ENCODE results near the gene SLC7A1.

SLC7A1 gene

GRCh38 chr13:29502391-29503008 lies 93.0 kb downstream of the SLC7A1 start:
- Histone ChIP-seq H4K91ac (ENCODE audit: low read depth, low read length) (no peak overlapping the region), H3K14ac (ENCODE audit: low read length) (no peak overlapping the region), H2BK12ac (ENCODE audit: low read length) (no peak overlapping the region), H3K9me3 (ENCODE audit: insufficient read depth, low read depth, low read length) (no peaks in the 10 kb centered on the region), H3K9ac (ENCODE audit: low read length) (no peak overlapping the region), H3K79me2 (ENCODE audit: control insufficient read depth, insufficient read depth, low read length, poor library complexity) (no peaks in the 10 kb centered on the region), H3K18ac (ENCODE audit: low read length) (no peak overlapping the region), H3K4ac (ENCODE audit: low read depth, low read length) (no peak overlapping the region), H2AK5ac (ENCODE audit: low read length) (no peak overlapping the region), H3K27me3 (ENCODE audit: insufficient read depth, low read length) (no peaks in the 10 kb centered on the region), H3K27ac (ENCODE audit: low read depth, low read length) (no peak overlapping the region), H4K8ac (ENCODE audit: low read depth, low read length) (no peak overlapping the region), H3K23ac (ENCODE audit: low read length) (no peak overlapping the region), H3K36me3 (ENCODE audit: control insufficient read depth in 1 of 2, insufficient read depth in 2 of 2, low read length in 2 of 2) (peaks cover 3% of the 10 kb centered on the region in 2 experiments), H2AFZ (ENCODE audit: insufficient read depth, low read length, poor library complexity) (no peak overlapping the region), H3K79me1 (ENCODE audit: low read length) (no peaks in the 10 kb centered on the region), H3K4me2 (ENCODE audit: low read length) (no peak overlapping the region), H4K12ac (ENCODE audit: low read depth, low read length) (no peak overlapping the region), H3K4me1 (ENCODE audit: control insufficient read depth in 1 of 2, insufficient read depth in 2 of 2, low read length in 2 of 2) (no peaks in the 10 kb centered on the region), H3K4me3 (ENCODE audit: low read depth, low read length) (no peak overlapping the region), H2BK120ac (ENCODE audit: insufficient read depth, low read length, poor library complexity) (no peak overlapping the region), H2BK5ac (ENCODE audit: low read depth, low read length, poor library complexity) (no peak overlapping the region)
- no CpG with 5 or more reads among the region's 13 CpGs for WGBS (ENCODE audit: extremely low coverage, insufficient coverage, insufficient read length)
- peak in 1 of 2 donors; percentile 37 for DNase-seq

GRCh38 chr13:29501674-29502073 lies 93.8 kb downstream of the SLC7A1 start:
- Histone ChIP-seq H4K91ac (ENCODE audit: low read depth, low read length) (no peak overlapping the region), H3K4me2 (ENCODE audit: low read length) (no peak overlapping the region), H3K4me3 (ENCODE audit: low read depth, low read length) (peak overlapping the region; percentile 10), H2BK120ac (ENCODE audit: insufficient read depth, low read length, poor library complexity) (no peak overlapping the region), H3K79me1 (ENCODE audit: low read length) (no peaks in the 10 kb centered on the region), H3K23ac (ENCODE audit: low read length) (no peak overlapping the region), H3K27me3 (ENCODE audit: insufficient read depth, low read length) (no peaks in the 10 kb centered on the region), H3K4me1 (ENCODE audit: control insufficient read depth in 1 of 2, insufficient read depth in 2 of 2, low read length in 2 of 2) (peaks cover 5 to 6% of the 10 kb centered on the region in 2 experiments), H3K9ac (ENCODE audit: low read length) (no peak overlapping the region), H3K14ac (ENCODE audit: low read length) (no peak overlapping the region), H3K79me2 (ENCODE audit: control insufficient read depth, insufficient read depth, low read length, poor library complexity) (no peaks in the 10 kb centered on the region), H3K18ac (ENCODE audit: low read length) (no peak overlapping the region), H2AFZ (ENCODE audit: insufficient read depth, low read length, poor library complexity) (no peak overlapping the region), H3K27ac (ENCODE audit: low read depth, low read length) (no peak overlapping the region), H4K12ac (ENCODE audit: low read depth, low read length) (no peak overlapping the region), H2BK12ac (ENCODE audit: low read length) (no peak overlapping the region), H2AK5ac (ENCODE audit: low read length) (no peak overlapping the region), H3K4ac (ENCODE audit: low read depth, low read length) (no peak overlapping the region), H2BK5ac (ENCODE audit: low read depth, low read length, poor library complexity) (no peak overlapping the region), H3K36me3 (ENCODE audit: control insufficient read depth in 1 of 2, insufficient read depth in 2 of 2, low read length in 2 of 2) (peaks cover 3% of the 10 kb centered on the region in 2 experiments), H4K8ac (ENCODE audit: low read depth, low read length) (no peak overlapping the region), H3K9me3 (ENCODE audit: insufficient read depth, low read depth, low read length) (no peaks in the 10 kb centered on the region)
- 100% methylated on average over 2 of the region's 4 CpGs for WGBS (ENCODE audit: extremely low coverage, insufficient coverage, insufficient read length)
- DNase-seq: no peak

- Histone ChIP-seq H2BK120ac (ENCODE audit: insufficient read depth, low read length, poor library complexity) (no peak overlapping the region), H3K27me3 (ENCODE audit: insufficient read depth, low read length) (no peaks in the 10 kb centered on the region), H2AK5ac (ENCODE audit: low read length) (no peak overlapping the region), H3K14ac (ENCODE audit: low read length) (no peak overlapping the region), H3K36me3 (ENCODE audit: control insufficient read depth in 1 of 2, insufficient read depth in 2 of 2, low read length in 2 of 2) (peaks cover 3% of the 10 kb centered on the region in 2 experiments), H3K9me3 (ENCODE audit: insufficient read depth, low read depth, low read length) (no peaks in the 10 kb centered on the region), H3K79me1 (ENCODE audit: low read length) (no peaks in the 10 kb centered on the region), H2AFZ (ENCODE audit: insufficient read depth, low read length, poor library complexity) (no peak overlapping the region), H4K91ac (ENCODE audit: low read depth, low read length) (no peak overlapping the region), H3K9ac (ENCODE audit: low read length) (no peak overlapping the region), H3K18ac (ENCODE audit: low read length) (no peak overlapping the region), H2BK5ac (ENCODE audit: low read depth, low read length, poor library complexity) (no peak overlapping the region), H4K12ac (ENCODE audit: low read depth, low read length) (no peak overlapping the region), H4K8ac (ENCODE audit: low read depth, low read length) (no peak overlapping the region), H3K4me2 (ENCODE audit: low read length) (no peak overlapping the region), H3K27ac (ENCODE audit: low read depth, low read length) (no peak overlapping the region), H3K23ac (ENCODE audit: low read length) (no peak overlapping the region), H3K79me2 (ENCODE audit: control insufficient read depth, insufficient read depth, low read length, poor library complexity) (no peaks in the 10 kb centered on the region), H2BK12ac (ENCODE audit: low read length) (no peak overlapping the region), H3K4ac (ENCODE audit: low read depth, low read length) (no peak overlapping the region), H3K4me1 (ENCODE audit: control insufficient read depth in 1 of 2, insufficient read depth in 2 of 2, low read length in 2 of 2) (peaks cover 6% of the 10 kb centered on the region in 2 experiments), H3K4me3 (ENCODE audit: low read depth, low read length) (no peak overlapping the region)
- WGBS (ENCODE audit: extremely low coverage, insufficient coverage, insufficient read length): no CpG with 5 or more reads among the region's 7 CpGs
- DNase-seq: no peak
Measured at GRCh38 chr13:29500386-29500785, 95.1 kb downstream of the SLC7A1 start.

GRCh38 chr13:29499506-29500165 lies 95.9 kb downstream of the SLC7A1 start:
- Histone ChIP-seq H3K4ac (ENCODE audit: low read depth, low read length) (no peak overlapping the region), H3K23ac (ENCODE audit: low read length) (no peak overlapping the region), H4K8ac (ENCODE audit: low read depth, low read length) (no peak overlapping the region), H4K12ac (ENCODE audit: low read depth, low read length) (no peak overlapping the region), H2BK12ac (ENCODE audit: low read length) (no peak overlapping the region), H2AK5ac (ENCODE audit: low read length) (no peak overlapping the region), H3K18ac (ENCODE audit: low read length) (no peak overlapping the region), H2BK5ac (ENCODE audit: low read depth, low read length, poor library complexity) (no peak overlapping the region), H3K14ac (ENCODE audit: low read length) (no peak overlapping the region), H3K79me1 (ENCODE audit: low read length) (no peaks in the 10 kb centered on the region), H3K9ac (ENCODE audit: low read length) (no peak overlapping the region), H3K4me3 (ENCODE audit: low read depth, low read length) (no peak overlapping the region), H2AFZ (ENCODE audit: insufficient read depth, low read length, poor library complexity) (no peak overlapping the region), H3K27me3 (ENCODE audit: insufficient read depth, low read length) (no peaks in the 10 kb centered on the region), H3K79me2 (ENCODE audit: control insufficient read depth, insufficient read depth, low read length, poor library complexity) (no peaks in the 10 kb centered on the region), H4K91ac (ENCODE audit: low read depth, low read length) (no peak overlapping the region), H3K9me3 (ENCODE audit: insufficient read depth, low read depth, low read length) (no peaks in the 10 kb centered on the region), H3K27ac (ENCODE audit: low read depth, low read length) (no peak overlapping the region), H3K36me3 (ENCODE audit: control insufficient read depth in 1 of 2, insufficient read depth in 2 of 2, low read length in 2 of 2) (peaks cover under 1 to 3% of the 10 kb centered on the region in 2 experiments), H3K4me2 (ENCODE audit: low read length) (no peak overlapping the region), H2BK120ac (ENCODE audit: insufficient read depth, low read length, poor library complexity) (no peak overlapping the region), H3K4me1 (ENCODE audit: control insufficient read depth in 1 of 2, insufficient read depth in 2 of 2, low read length in 2 of 2) (peaks cover 6% of the 10 kb centered on the region in 2 experiments)
- no peak for DNase-seq
- WGBS (ENCODE audit: extremely low coverage, insufficient coverage, insufficient read length): no CpG with 5 or more reads among the region's 7 CpGs

Measured in trophoblast cell (in vitro differentiated cells and primary cell).